ENCODE results near the gene DCLK2.

DCLK2 gene

DNA sequence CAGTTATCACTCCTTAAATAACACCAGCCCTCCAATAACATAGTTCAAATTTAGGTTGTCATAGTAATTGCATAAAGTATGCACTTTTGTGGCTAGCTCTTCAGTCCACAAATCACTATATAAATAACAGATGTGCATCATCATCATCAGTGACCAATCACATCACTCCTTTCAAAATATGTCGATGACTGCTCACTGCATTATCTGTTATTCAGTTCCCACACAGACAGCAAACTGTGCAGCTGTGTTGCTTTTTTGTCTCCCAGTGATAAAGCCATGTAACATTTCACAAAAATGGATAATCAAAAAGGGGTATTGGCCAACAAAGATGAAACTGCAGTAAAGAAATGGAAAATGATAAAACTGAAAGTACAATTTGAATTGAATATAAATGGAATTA is 205.4 kb downstream of the DCLK2 start (continued):
- TF ChIP-seq, protein P1, sequence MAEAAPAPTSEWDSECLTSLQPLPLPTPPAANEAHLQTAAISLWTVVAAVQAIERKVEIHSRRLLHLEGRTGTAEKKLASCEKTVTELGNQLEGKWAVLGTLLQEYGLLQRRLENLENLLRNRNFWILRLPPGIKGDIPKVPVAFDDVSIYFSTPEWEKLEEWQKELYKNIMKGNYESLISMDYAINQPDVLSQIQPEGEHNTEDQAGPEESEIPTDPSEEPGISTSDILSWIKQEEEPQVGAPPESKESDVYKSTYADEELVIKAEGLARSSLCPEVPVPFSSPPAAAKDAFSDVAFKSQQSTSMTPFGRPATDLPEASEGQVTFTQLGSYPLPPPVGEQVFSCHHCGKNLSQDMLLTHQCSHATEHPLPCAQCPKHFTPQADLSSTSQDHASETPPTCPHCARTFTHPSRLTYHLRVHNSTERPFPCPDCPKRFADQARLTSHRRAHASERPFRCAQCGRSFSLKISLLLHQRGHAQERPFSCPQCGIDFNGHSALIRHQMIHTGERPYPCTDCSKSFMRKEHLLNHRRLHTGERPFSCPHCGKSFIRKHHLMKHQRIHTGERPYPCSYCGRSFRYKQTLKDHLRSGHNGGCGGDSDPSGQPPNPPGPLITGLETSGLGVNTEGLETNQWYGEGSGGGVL (tag by site-specific recombination; IDR thresholded peaks at IDR 0.05), result no peak
- TF ChIP-seq ZNF18 (tag by site-specific recombination; IDR thresholded peaks at IDR 0.05), result no peak
- TF ChIP-seq ZNF366 (tag by site-specific recombination; conservative IDR thresholded peaks at IDR 0.05), result no peak
- no peak for TF ChIP-seq ZNF140 (tag by site-specific recombination; IDR thresholded peaks at IDR 0.05)
- TF ChIP-seq ZNF221 (tag by site-specific recombination; IDR thresholded peaks at IDR 0.05; ENCODE audit: borderline replicate concordance), result no peak

DNA sequence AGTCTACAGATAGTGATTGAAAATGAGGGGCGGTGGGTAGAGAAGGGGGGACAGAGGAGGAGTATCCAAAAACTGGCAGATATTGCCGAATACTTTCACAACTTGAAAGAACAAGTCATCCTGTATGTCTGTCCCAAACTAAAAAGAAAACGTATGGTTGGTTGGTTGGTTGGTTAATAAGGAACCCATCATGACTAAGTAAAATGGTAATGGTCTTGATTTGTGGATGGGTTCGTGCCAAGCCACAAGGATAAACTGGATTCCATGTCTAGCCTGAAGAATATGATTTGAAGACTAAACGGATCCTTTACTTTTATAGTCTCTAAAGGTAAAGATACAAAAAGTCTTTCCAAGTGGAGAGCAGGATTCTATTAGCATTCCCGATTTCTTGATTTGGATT is 208.4 kb downstream of the DCLK2 start:
- no peak overlapping the region for H3K4me3 ChIP-seq (ENCODE audit: low read depth, low read length)
- H3K27ac ChIP-seq (ENCODE audit: extremely low read depth, low read depth, low read length), result no peak overlapping the region
- H3K36me3 ChIP-seq (ENCODE audit: control insufficient read depth in 2 of 2, insufficient read depth in 1 of 2, low read length in 2 of 2), result no peaks in the 10 kb centered on the region
- ChIA-PET POLR2A (no interaction called here), CTCF (no interaction called here)
- H3K4me1 ChIP-seq (ENCODE audit: control insufficient read depth, insufficient read depth, low read length), result no peaks in the 10 kb centered on the region
- no peak for TF ChIP-seq ZNF112 (tag by site-specific recombination; IDR thresholded peaks at IDR 0.05)
- no peaks in the 10 kb centered on the region for H3K9me3 ChIP-seq (ENCODE audit: control insufficient read depth, insufficient read depth, low read depth, low read length)

DNA sequence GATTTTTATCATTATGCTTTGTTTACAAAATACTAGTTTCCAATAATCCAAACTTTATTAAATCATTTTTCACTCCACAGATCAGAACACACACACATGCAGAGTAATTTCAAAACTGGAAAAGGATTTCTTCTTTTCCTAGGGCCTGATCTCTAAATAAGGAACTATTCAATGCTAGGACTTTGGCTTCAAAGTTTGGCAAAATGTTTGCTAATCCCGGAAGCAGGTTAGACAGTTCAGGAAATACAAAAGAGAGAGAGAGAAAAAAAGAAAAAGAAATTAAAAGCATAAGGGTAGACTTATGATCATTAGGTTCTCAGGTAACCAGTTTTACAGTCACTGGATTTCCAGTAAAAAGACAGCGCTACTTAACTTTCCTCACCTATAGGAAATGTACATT is 211.0 kb downstream of the DCLK2 start:
- no peak for TF ChIP-seq AEBP2 (tag by site-specific recombination; IDR thresholded peaks at IDR 0.05; ENCODE audit: borderline replicate concordance)
- no peak for TF ChIP-seq SALL2 (tag by site-specific recombination; IDR thresholded peaks at IDR 0.05; ENCODE audit: borderline replicate concordance)
- no peak for TF ChIP-seq ZNF776 (tag by site-specific recombination; IDR thresholded peaks at IDR 0.05; ENCODE audit: borderline replicate concordance)
- TF ChIP-seq ZBTB17 (tag by site-specific recombination; IDR thresholded peaks at IDR 0.05), result no peak
- no peak for TF ChIP-seq ZNF837 (tag by site-specific recombination; IDR thresholded peaks at IDR 0.05)
- TF ChIP-seq CTCF (tag by site-specific recombination; IDR thresholded peaks at IDR 0.05), result no peak
- TF ChIP-seq GLI4 (tag by site-specific recombination; IDR thresholded peaks at IDR 0.05), result no peak
- TF ChIP-seq, protein P2, sequence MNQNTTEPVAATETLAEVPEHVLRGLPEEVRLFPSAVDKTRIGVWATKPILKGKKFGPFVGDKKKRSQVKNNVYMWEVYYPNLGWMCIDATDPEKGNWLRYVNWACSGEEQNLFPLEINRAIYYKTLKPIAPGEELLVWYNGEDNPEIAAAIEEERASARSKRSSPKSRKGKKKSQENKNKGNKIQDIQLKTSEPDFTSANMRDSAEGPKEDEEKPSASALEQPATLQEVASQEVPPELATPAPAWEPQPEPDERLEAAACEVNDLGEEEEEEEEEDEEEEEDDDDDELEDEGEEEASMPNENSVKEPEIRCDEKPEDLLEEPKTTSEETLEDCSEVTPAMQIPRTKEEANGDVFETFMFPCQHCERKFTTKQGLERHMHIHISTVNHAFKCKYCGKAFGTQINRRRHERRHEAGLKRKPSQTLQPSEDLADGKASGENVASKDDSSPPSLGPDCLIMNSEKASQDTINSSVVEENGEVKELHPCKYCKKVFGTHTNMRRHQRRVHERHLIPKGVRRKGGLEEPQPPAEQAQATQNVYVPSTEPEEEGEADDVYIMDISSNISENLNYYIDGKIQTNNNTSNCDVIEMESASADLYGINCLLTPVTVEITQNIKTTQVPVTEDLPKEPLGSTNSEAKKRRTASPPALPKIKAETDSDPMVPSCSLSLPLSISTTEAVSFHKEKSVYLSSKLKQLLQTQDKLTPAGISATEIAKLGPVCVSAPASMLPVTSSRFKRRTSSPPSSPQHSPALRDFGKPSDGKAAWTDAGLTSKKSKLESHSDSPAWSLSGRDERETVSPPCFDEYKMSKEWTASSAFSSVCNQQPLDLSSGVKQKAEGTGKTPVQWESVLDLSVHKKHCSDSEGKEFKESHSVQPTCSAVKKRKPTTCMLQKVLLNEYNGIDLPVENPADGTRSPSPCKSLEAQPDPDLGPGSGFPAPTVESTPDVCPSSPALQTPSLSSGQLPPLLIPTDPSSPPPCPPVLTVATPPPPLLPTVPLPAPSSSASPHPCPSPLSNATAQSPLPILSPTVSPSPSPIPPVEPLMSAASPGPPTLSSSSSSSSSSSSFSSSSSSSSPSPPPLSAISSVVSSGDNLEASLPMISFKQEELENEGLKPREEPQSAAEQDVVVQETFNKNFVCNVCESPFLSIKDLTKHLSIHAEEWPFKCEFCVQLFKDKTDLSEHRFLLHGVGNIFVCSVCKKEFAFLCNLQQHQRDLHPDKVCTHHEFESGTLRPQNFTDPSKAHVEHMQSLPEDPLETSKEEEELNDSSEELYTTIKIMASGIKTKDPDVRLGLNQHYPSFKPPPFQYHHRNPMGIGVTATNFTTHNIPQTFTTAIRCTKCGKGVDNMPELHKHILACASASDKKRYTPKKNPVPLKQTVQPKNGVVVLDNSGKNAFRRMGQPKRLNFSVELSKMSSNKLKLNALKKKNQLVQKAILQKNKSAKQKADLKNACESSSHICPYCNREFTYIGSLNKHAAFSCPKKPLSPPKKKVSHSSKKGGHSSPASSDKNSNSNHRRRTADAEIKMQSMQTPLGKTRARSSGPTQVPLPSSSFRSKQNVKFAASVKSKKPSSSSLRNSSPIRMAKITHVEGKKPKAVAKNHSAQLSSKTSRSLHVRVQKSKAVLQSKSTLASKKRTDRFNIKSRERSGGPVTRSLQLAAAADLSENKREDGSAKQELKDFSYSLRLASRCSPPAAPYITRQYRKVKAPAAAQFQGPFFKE (tag by site-specific recombination; IDR thresholded peaks at IDR 0.05; ENCODE audit: borderline replicate concordance), result no peak
- TF ChIP-seq, protein P3, sequence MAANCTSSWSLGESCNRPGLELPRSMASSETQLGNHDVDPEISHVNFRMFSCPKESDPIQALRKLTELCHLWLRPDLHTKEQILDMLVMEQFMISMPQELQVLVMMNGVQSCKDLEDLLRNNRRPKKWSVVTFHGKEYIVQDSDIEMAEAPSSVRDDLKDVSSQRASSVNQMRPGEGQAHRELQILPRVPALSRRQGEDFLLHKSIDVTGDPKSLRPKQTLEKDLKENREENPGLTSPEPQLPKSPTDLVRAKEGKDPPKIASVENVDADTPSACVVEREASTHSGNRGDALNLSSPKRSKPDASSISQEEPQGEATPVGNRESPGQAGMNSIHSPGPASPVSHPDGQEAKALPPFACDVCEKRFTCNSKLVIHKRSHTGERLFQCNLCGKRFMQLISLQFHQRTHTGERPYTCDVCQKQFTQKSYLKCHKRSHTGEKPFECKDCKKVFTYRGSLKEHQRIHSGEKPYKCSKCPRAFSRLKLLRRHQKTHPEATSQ (tag by site-specific recombination; IDR thresholded peaks at IDR 0.05), result no peak
- no peak for TF ChIP-seq ZNF621 (tag by site-specific recombination; IDR thresholded peaks at IDR 0.05)
- Histone ChIP-seq H3K36me3 (ENCODE audit: control insufficient read depth in 2 of 2, insufficient read depth in 1 of 2, low read length in 2 of 2) (no peaks in the 10 kb centered on the region), H3K4me1 (ENCODE audit: control insufficient read depth, insufficient read depth, low read length) (no peaks in the 10 kb centered on the region), H3K9me3 (ENCODE audit: control insufficient read depth, insufficient read depth, low read depth, low read length) (no peaks in the 10 kb centered on the region), H3K27ac (ENCODE audit: extremely low read depth, low read depth, low read length) (no peak overlapping the region), H3K4me3 (ENCODE audit: low read depth, low read length) (no peak overlapping the region)
- CTCF ChIA-PET, result no interaction called here
- POLR2A ChIA-PET, result interaction anchor here (0.7 kb wide), 1 partner anchor 33 kb away, joined by 3 read pairs; no protein-coding TSS in a partner anchor
